NCI-H146 (cell line): ENCODE data around the gene PROM2.

ENCODE experiments used
- DNase-seq: peaks from one replicate; lab custom pipeline; 2025; lab: John Stamatoyannopoulos, UW

Gene PROM2

GRCh38 chr2:95284886-95285541 is 10.8 kb downstream of the PROM2 start:
- DNase-seq = no peak

GRCh38 chr2:95285542-95285932 is 11.3 kb downstream of the PROM2 start:
- no peak for DNase-seq

GRCh38 chr2:95287336-95287735 is 13.1 kb downstream of the PROM2 start:
- DNase-seq = no peak

GRCh38 chr2:95287806-95288205 is 13.6 kb downstream of the PROM2 start:
- peak; percentile 64 for DNase-seq

- peak; percentile 34 for DNase-seq
These were observed 15.0 kb downstream of the PROM2 start for GRCh38 chr2:95289253-95289652.

GRCh38 chr2:95291222-95291621 is 17.0 kb downstream of the PROM2 start:
- no peak for DNase-seq

GRCh38 chr2:95292623-95293260 is 18.5 kb downstream of the PROM2 start:
- DNase-seq = no peak

- DNase-seq = no peak
These were observed 20.5 kb downstream of the PROM2 start for GRCh38 chr2:95294579-95295250.

- no peak for DNase-seq
These were observed 21.1 kb downstream of the PROM2 start for GRCh38 chr2:95295376-95295775.

GRCh38 chr2:95296011-95296410 is 21.8 kb downstream of the PROM2 start:
- DNase-seq = peak; percentile 61

GRCh38 chr2:95296880-95297487 is 22.7 kb downstream of the PROM2 start, which contains the start of gene KCNIP3:
KCNIP3 (plus strand) TSS chr2:95297347; CDS start chr2:95297439, 92 bp downstream.
- DNase-seq = peak; percentile 79

- peak; percentile 27 for DNase-seq
These were observed 23.6 kb downstream of the PROM2 start for GRCh38 chr2:95297639-95298395.

- DNase-seq = no peak
These were observed 24.4 kb downstream of the PROM2 start for GRCh38 chr2:95298486-95299111.

GRCh38 chr2:95299961-95300360 is 25.7 kb downstream of the PROM2 start:
- DNase-seq = no peak

- DNase-seq = no peak
These were observed 26.2 kb downstream of the PROM2 start for GRCh38 chr2:95300450-95300849.

GRCh38 chr2:95301186-95301585 is 26.9 kb downstream of the PROM2 start:
- DNase-seq = no peak

GRCh38 chr2:95301876-95302641 is 27.8 kb downstream of the PROM2 start:
- no peak for DNase-seq

- no peak for DNase-seq
These were observed 29.1 kb downstream of the PROM2 start for GRCh38 chr2:95303191-95303919.

GRCh38 chr2:95305380-95306061 is 31.3 kb downstream of the PROM2 start:
- DNase-seq = no peak
